Tibial nerve (tissue), 4 donors: ENCODE results near the gene WDR27. TPM values are rescaled to one million over a fixed set of nuclear protein-coding genes. Genes with fewer than 3 reads are reported as not detected.

Source experiments
- DNase-seq, 2 donors: peaks; one replicate each; pipeline ENCODE4 v3.0.0-alpha.2; 2019; ENCODE audit warnings: low spot score in 2 of 2
- H3K27ac ChIP-seq, 4 donors: fragments of 200-600 bp; sonication (generic) in 3 of 4; one replicate each; pipeline ENCODE4 v1.5.1; 2017 to 2019; ENCODE audit warnings: mild to moderate bottlenecking in 1 of 4
- H3K27me3 ChIP-seq, 2 donors: fragments of 200-600 bp; sonication (generic) in 1 of 2; one replicate each; pipeline versions ENCODE4 v1.5.1 to v1.6.0; 2017 to 2019
- H3K36me3 ChIP-seq, 3 donors: fragments of 200-600 bp; sonication (generic); one replicate each; pipeline ENCODE4 v1.5.1; 2018 to 2019
- H3K4me1 ChIP-seq, 4 donors: fragments of 200-600 bp; sonication (generic) in 3 of 4; one replicate each; pipeline ENCODE4 v1.5.1; 2017 to 2019
- H3K4me3 ChIP-seq, 4 donors: fragments of 200-600 bp; sonication (generic) in 3 of 4; one replicate each; pipeline ENCODE4 v1.5.1; 2017 to 2019; ENCODE audit warnings: mild to moderate bottlenecking in 1 of 4, moderate library complexity in 1 of 4
- H3K9me3 ChIP-seq, 4 donors: fragments of 200-600 bp; sonication (generic) in 3 of 4; one replicate each; pipeline ENCODE4 v1.5.1; 2017 to 2019
- CTCF ChIP-seq, 5 experiments: fragments of 200-600 bp in 3 of 5; fragments of 450-650 bp in 2 of 5; sonication (generic) in 3 of 5; IDR thresholded peaks; one replicate each; pipeline ENCODE4 v1.5.1; 2016 to 2019; ENCODE audit warnings: antibody characterized with exemption in 5 of 5, mild to moderate bottlenecking in 3 of 5, moderate library complexity in 2 of 5
- EP300 ChIP-seq, 2 donors: sonication (generic); formaldehyde crosslinking; IDR thresholded peaks; one replicate each; pipeline ENCODE4 v1.6.1; 2017; ENCODE audit warnings: antibody characterized with exemption in 2 of 2, mild to moderate bottlenecking in 1 of 2
- POLR2A ChIP-seq, 2 donors: fragments of 450-650 bp; IDR thresholded peaks; one replicate each; pipeline ENCODE4 v1.6.1; 2017; ENCODE audit warnings: antibody characterized with exemption in 2 of 2, mild to moderate bottlenecking in 2 of 2, moderate library complexity in 2 of 2
- WGBS, 2 donors: methylation state at CpG; one replicate each; pipeline ENCODE4 v1.1.5; 2018; 5-methylcytosine and 5-hydroxymethylcytosine counted together
- total RNA-seq, 4 donors: library from RNA; depleted of rRNA; stranded (reverse); fragments of >200 nt; gene quantifications; one replicate each; pipeline ENCODE4 v1.1.0, GENCODE V29; 2016

The WDR27 gene
- total RNA-seq, 4 donors from 2014 or later, result 33.9 to 57.5 (median 52.5) TPM

- peaks cover 0 to 15% (median 0%) of the 10 kb centered on the region in 3 donors for H3K36me3 ChIP-seq
- no peak overlapping the region for H3K4me3 ChIP-seq
- H3K27me3 ChIP-seq, result no peaks in the 10 kb centered on the region
- H3K9me3 ChIP-seq, result peaks cover 0 to 7% (median 0%) of the 10 kb centered on the region in 4 donors
- no peak for TF ChIP-seq CTCF (IDR thresholded peaks at IDR 0.05)
- TF ChIP-seq EP300 (IDR thresholded peaks at IDR 0.05), result no peak
- H3K27ac ChIP-seq, result no peak overlapping the region
- DNase-seq, result no peak
- WGBS, 2 donors, result 73% methylated on average over 1 of the region's 1 CpG
- no peaks in the 10 kb centered on the region for H3K4me1 ChIP-seq
Observed at GRCh38 chr6:169542491-169542890, 159.3 kb downstream of the WDR27 start.

- 87% methylated on average over 5 of the region's 5 CpGs for WGBS, 2 donors
- Histone ChIP-seq H3K9me3 (peaks cover 0 to 30% (median 5%) of the 10 kb centered on the region in 4 donors), H3K4me3 (no peak overlapping the region), H3K27ac (no peak overlapping the region), H3K27me3 (no peaks in the 10 kb centered on the region), H3K36me3 (peaks cover 0 to 32% (median 0%) of the 10 kb centered on the region in 3 donors), H3K4me1 (no peaks in the 10 kb centered on the region)
- TF ChIP-seq CTCF (IDR thresholded peaks at IDR 0.05) (no peak), EP300 (IDR thresholded peaks at IDR 0.05) (no peak), POLR2A (IDR thresholded peaks at IDR 0.05) (no peak)
- no peak for DNase-seq
Observed at GRCh38 chr6:169539176-169539897, 162.5 kb downstream of the WDR27 start.

- WGBS, 2 donors, result 81 to 91% methylated on average over 5 of the region's 5 CpGs
- Histone ChIP-seq H3K27ac (no peak overlapping the region), H3K9me3 (peaks cover 0 to 42% (median 10%) of the 10 kb centered on the region in 4 donors), H3K4me3 (no peak overlapping the region), H3K4me1 (no peaks in the 10 kb centered on the region), H3K27me3 (no peaks in the 10 kb centered on the region), H3K36me3 (peaks cover 0 to 46% (median 0%) of the 10 kb centered on the region in 3 donors)
- DNase-seq, result no peak
- TF ChIP-seq CTCF (IDR thresholded peaks at IDR 0.05) (no peak), EP300 (IDR thresholded peaks at IDR 0.05) (no peak), POLR2A (IDR thresholded peaks at IDR 0.05) (no peak)
Observed at GRCh38 chr6:169536446-169537170, 165.2 kb downstream of the WDR27 start.

- WGBS, 2 donors, result 97 to 100% methylated on average over 3 of the region's 3 CpGs
Observed at GRCh38 chr6:169534039-169534421, 167.8 kb downstream of the WDR27 start.

More at GRCh38 chr6:169534039-169534421, 167.8 kb downstream of the WDR27 start:
- TF ChIP-seq EP300 (IDR thresholded peaks at IDR 0.05) (no peak), POLR2A (IDR thresholded peaks at IDR 0.05) (no peak), CTCF (IDR thresholded peaks at IDR 0.05) (no peak)
- H3K4me3 ChIP-seq, result no peak overlapping the region
- H3K27me3 ChIP-seq, result no peaks in the 10 kb centered on the region
- H3K27ac ChIP-seq, result no peak overlapping the region
- H3K4me1 ChIP-seq, result no peaks in the 10 kb centered on the region
- H3K36me3 ChIP-seq, result peaks cover 0 to 45% (median 0%) of the 10 kb centered on the region in 3 donors
- DNase-seq, result no peak
- peaks cover 0 to 42% (median 10%) of the 10 kb centered on the region in 4 donors for H3K9me3 ChIP-seq
